H1 (cell line): ENCODE results near the gene UGGT2. TPM values are rescaled to one million over a fixed set of nuclear protein-coding genes. Genes with fewer than 3 reads are reported as not detected.

Experiments
- CTCF ChIA-PET: fragments of 300-600 bp; sonication (Branson Sonifier 250); formaldehyde crosslinking; loops from one replicate; lab custom pipeline; 2021; ENCODE audit not compliant: partially characterized antibody; lab: Charles Lee
- POLR2A ChIA-PET: fragments of 300-600 bp; sonication (Branson Sonifier 250); formaldehyde crosslinking; loops from one replicate; lab custom pipeline; 2021; ENCODE audit warnings: inconsistent platforms; ENCODE audit not compliant: partially characterized antibody; lab: Charles Lee
- DNase-seq, 2 experiments: peaks; one replicate each; pipeline versions ENCODE4 v3.0.0 to v3.0.0-alpha.2; 2010 to 2022; ENCODE audit warnings: low spot score in 2 of 2, low read depth in 1 of 2, mixed read lengths in 1 of 2
- FAIRE-seq: peaks from 2 replicates; lab custom pipeline; 2011; peaks lifted over from hg19 to GRCh38; lab: Jason Lieb, UNC
- H2AFZ ChIP-seq: 2 replicates; pipeline ENCODE4 v1.8.1; 2012; ENCODE audit warnings: low read length, inconsistent platforms
- H2AK5ac ChIP-seq: 2 replicates; pipeline ENCODE4 v1.6.1; 2013; ENCODE audit warnings: low read depth, low read length
- H2BK120ac ChIP-seq: replicated peaks from 2 replicates; pipeline ENCODE3; 2013; ENCODE audit warnings: low read depth, low read length, inconsistent platforms
- H2BK12ac ChIP-seq: 2 replicates; pipeline ENCODE4 v1.6.1; 2013; ENCODE audit warnings: low read depth, low read length
- H2BK15ac ChIP-seq: 2 replicates; pipeline ENCODE4 v1.6.1; 2013; ENCODE audit warnings: low read length
- H2BK20ac ChIP-seq: 2 replicates; pipeline ENCODE4 v1.6.1; 2013; ENCODE audit warnings: low read length
- H2BK5ac ChIP-seq: 2 replicates; pipeline ENCODE4 v1.6.1; 2013; ENCODE audit warnings: low read depth, low read length
- H3K14ac ChIP-seq: 2 replicates; pipeline ENCODE4 v1.6.1; 2013; ENCODE audit warnings: inconsistent platforms; ENCODE audit not compliant: insufficient read length
- H3K18ac ChIP-seq: 2 replicates; pipeline ENCODE4 v1.6.1; 2013; ENCODE audit warnings: low read length; ENCODE audit errors: extremely low read depth
- H3K23ac ChIP-seq: 2 replicates; pipeline ENCODE4 v1.6.1; 2013; ENCODE audit warnings: inconsistent platforms; ENCODE audit not compliant: insufficient read length
- H3K23me2 ChIP-seq: 2 replicates; pipeline ENCODE4 v1.6.1; 2013; ENCODE audit warnings: low read depth, low read length
- H3K27ac ChIP-seq: 2 replicates; pipeline ENCODE4 v1.6.1; 2011; ENCODE audit warnings: low read depth, low read length, inconsistent platforms
- H3K27me3 ChIP-seq, 4 experiments: replicated peaks in 1 of 4; 1 replicate in 1 of 4; 2 replicates in 3 of 4; pipeline versions ENCODE4 v1.6.1 to v1.8.1; 2011 to 2013; ENCODE audit warnings: low read length in 3 of 4, mild to moderate bottlenecking in 3 of 4, inconsistent platforms in 2 of 4, mixed read lengths in 2 of 4, moderate library complexity in 1 of 4; ENCODE audit not compliant: control insufficient read depth in 3 of 4, insufficient read depth in 3 of 4; ENCODE audit errors: extremely low read depth in 1 of 4
- H3K36me3 ChIP-seq, 4 experiments: 2 replicates each; pipeline versions ENCODE4 v1.6.1 to v1.8.1; 2011 to 2013; ENCODE audit warnings: mild to moderate bottlenecking in 4 of 4, low read length in 3 of 4, moderate library complexity in 2 of 4, control low read depth in 1 of 4, inconsistent platforms in 1 of 4; ENCODE audit not compliant: insufficient read depth in 4 of 4, control insufficient read depth in 2 of 4
- H3K4ac ChIP-seq: replicated peaks from 2 replicates; pipeline ENCODE3; 2013; ENCODE audit warnings: low read length, low read depth, mixed read lengths, inconsistent platforms; ENCODE audit not compliant: insufficient read length
- H3K4me1 ChIP-seq, 4 experiments: replicated peaks in 1 of 4; 1 replicate in 1 of 4; 2 replicates in 3 of 4; pipeline versions ENCODE4 v1.6.1 to v1.8.1; 2011 to 2013; ENCODE audit warnings: low read length in 3 of 4, inconsistent platforms in 2 of 4, mixed read lengths in 1 of 4; ENCODE audit not compliant: insufficient read depth in 4 of 4, control insufficient read depth in 3 of 4
- H3K4me2 ChIP-seq, 2 experiments: 2 replicates each; pipeline versions ENCODE4 v1.6.1 to v1.8.1; 2011 to 2013; ENCODE audit warnings: low read depth in 2 of 2, low read length in 2 of 2, control low read depth in 1 of 2, inconsistent platforms in 1 of 2, mild to moderate bottlenecking in 1 of 2; ENCODE audit not compliant: insufficient read depth in 1 of 2
- H3K4me3 ChIP-seq, 4 experiments: fragments of 200-600, 300-600 bp in 1 of 4; sonication (generic), shearing (Covaris generic), sonication (Bioruptor Twin) in 1 of 4; 2 replicates each; pipeline versions ENCODE4 v1.5.1 to v1.8.1; 2011 to 2016; ENCODE audit warnings: low read length in 4 of 4, low read depth in 3 of 4, control low read depth in 2 of 4, inconsistent platforms in 2 of 4, mild to moderate bottlenecking in 2 of 4, mixed read lengths in 1 of 4, moderate library complexity in 1 of 4; ENCODE audit not compliant: insufficient read depth in 2 of 4; ENCODE audit errors: extremely low read depth in 1 of 4
- H3K56ac ChIP-seq: replicated peaks from 2 replicates; pipeline ENCODE3; 2013; ENCODE audit warnings: low read depth, mild to moderate bottlenecking, mixed read lengths, low read length, inconsistent platforms; ENCODE audit not compliant: insufficient read length
- H3K79me1 ChIP-seq: 2 replicates; pipeline ENCODE4 v1.6.1; 2013; ENCODE audit warnings: low read depth, low read length, control low read depth
- H3K79me2 ChIP-seq, 2 experiments: 2 replicates each; pipeline versions ENCODE4 v1.6.1 to v1.8.1; 2012 to 2013; ENCODE audit warnings: low read length in 2 of 2, mild to moderate bottlenecking in 2 of 2, inconsistent platforms in 1 of 2; ENCODE audit not compliant: insufficient read depth in 2 of 2, control insufficient read depth in 1 of 2
- H3K9ac ChIP-seq, 4 experiments: replicated peaks in 1 of 4; 1 replicate in 1 of 4; 2 replicates in 3 of 4; pipeline versions ENCODE4 v1.6.1 to v1.8.1; 2011 to 2013; ENCODE audit warnings: low read depth in 3 of 4, low read length in 3 of 4, control low read depth in 2 of 4, mild to moderate bottlenecking in 2 of 4, moderate library complexity in 2 of 4, inconsistent platforms in 1 of 4; ENCODE audit errors: extremely low read depth in 1 of 4
- H3K9me3 ChIP-seq, 2 experiments: 2 replicates each; pipeline versions ENCODE4 v1.6.1 to v1.8.1; 2012 to 2013; ENCODE audit warnings: mild to moderate bottlenecking in 2 of 2, moderate library complexity in 2 of 2, control low read depth in 1 of 2, inconsistent platforms in 1 of 2, low read depth in 1 of 2, low read length in 1 of 2, mixed read lengths in 1 of 2; ENCODE audit not compliant: insufficient read depth in 2 of 2
- H4K20me1 ChIP-seq, 2 experiments: replicated peaks in 1 of 2; 2 replicates each; pipeline versions ENCODE3 to v1.8.1; 2011 to 2013; ENCODE audit warnings: inconsistent platforms in 2 of 2, low read length in 2 of 2, mild to moderate bottlenecking in 1 of 2; ENCODE audit not compliant: insufficient read depth in 2 of 2, control insufficient read depth in 1 of 2
- H4K5ac ChIP-seq: 2 replicates; pipeline ENCODE4 v1.6.1; 2013; ENCODE audit warnings: low read length, low read depth, mixed read lengths, inconsistent platforms; ENCODE audit not compliant: insufficient read length
- H4K8ac ChIP-seq: 2 replicates; pipeline ENCODE4 v1.8.0; 2013; ENCODE audit warnings: mild to moderate bottlenecking, moderate library complexity, low read length, inconsistent platforms; ENCODE audit not compliant: insufficient read depth; ENCODE audit errors: extremely low read depth
- H4K91ac ChIP-seq: replicated peaks from 2 replicates; pipeline ENCODE3; 2013; ENCODE audit warnings: low read length, mixed read lengths, inconsistent platforms; ENCODE audit not compliant: insufficient read length
- ASH2L ChIP-seq: fragments of 200-600, 300-600 bp; sonication (generic); IDR thresholded peaks from one replicate; pipeline ENCODE4 v1.7.1; 2017; ENCODE audit warnings: low read length
- ATF2 ChIP-seq: IDR thresholded peaks from 2 replicates; pipeline ENCODE4 v1.6.1; 2012; ENCODE audit warnings: low read length, inconsistent platforms
- BRCA1 ChIP-seq: IDR thresholded peaks from 2 replicates; pipeline ENCODE4 v1.6.1; 2012; ENCODE audit warnings: low read depth, low read length, improper control_type of control experiment
- CBX5 ChIP-seq: fragments of 300-800, 300-1000 bp; sonication (generic); IDR thresholded peaks from 2 replicates; pipeline ENCODE4 v1.7.1; 2016; ENCODE audit warnings: antibody characterized with exemption, low read length, low read depth
- CREB1 ChIP-seq: IDR thresholded peaks from 2 replicates; pipeline ENCODE4 v1.6.1; 2012; ENCODE audit warnings: inconsistent platforms
- JUN ChIP-seq: IDR thresholded peaks from 2 replicates; pipeline ENCODE4 v1.6.1; 2011; ENCODE audit warnings: low read depth, mild to moderate bottlenecking, improper control_type of control experiment, low read length
- KDM1A ChIP-seq: fragments of 200-600, 300-600 bp; sonication (generic); IDR thresholded peaks from 2 replicates; pipeline ENCODE4 v1.7.1; 2016; ENCODE audit warnings: mild to moderate bottlenecking, low read length, borderline replicate concordance
- MAFK ChIP-seq: IDR thresholded peaks from 2 replicates; pipeline ENCODE4 v1.6.1; 2012; ENCODE audit warnings: low read depth, mild to moderate bottlenecking, improper control_type of control experiment, low read length
- NRF1 ChIP-seq: IDR thresholded peaks from 2 replicates; pipeline ENCODE4 v1.6.1; 2011; ENCODE audit warnings: mild to moderate bottlenecking, low read depth, low read length, improper control_type of control experiment
- POLR2AphosphoS5 ChIP-seq: IDR thresholded peaks from 2 replicates; pipeline ENCODE4 v1.6.1; 2011; ENCODE audit warnings: low read depth, low read length
- ZNF274 ChIP-seq: IDR thresholded peaks from 2 replicates; pipeline ENCODE4 v1.7.0; 2012; ENCODE audit warnings: low read length, borderline replicate concordance; ENCODE audit errors: extremely low read depth
- WGBS, 2 experiments: shearing (Covaris generic) in 1 of 2; methylation state at CpG; one replicate each; pipeline versions ENCODE4 v1.1.6 to v1.1.7; 2013 to 2015; ENCODE audit warnings: low lambda C conversion rate in 2 of 2, mixed read lengths in 2 of 2, inconsistent platforms in 1 of 2, low coverage in 1 of 2, missing lambda C conversion rate in 1 of 2; ENCODE audit not compliant: insufficient replicate concordance in 2 of 2, insufficient coverage in 1 of 2, insufficient read length in 1 of 2; ENCODE audit errors: extremely low coverage in 1 of 2, missing lambda C conversion rate in 1 of 2; 5-methylcytosine and 5-hydroxymethylcytosine counted together
- polyA plus RNA-seq, 7 experiments: library from polyadenylated mRNA; depleted of rRNA in 3 of 7; stranded (reverse) in 5 of 7; unstranded in 2 of 7; fragments of >200 nt in 5 of 7; fragments of 200-250 nt in 2 of 7; gene quantifications; 1 replicate in 5 of 7; 2 replicates in 1 of 7; 4 replicates in 1 of 7; pipeline versions ENCODE4 v1.2.1 to v1.2.3, GENCODE V29; 2011 to 2013; ENCODE audit warnings: missing spikeins in 2 of 7, mixed read lengths in 2 of 7
- total RNA-seq: library from RNA; stranded (reverse); fragmentation: NEBNext Ultra II Directional; extraction: Animal tissue kit (Norgen Biotek cat#: 25700); gene quantifications from 2 replicates; pipeline ENCODE4 v1.2.1, GENCODE V29; 2021

UGGT2 gene
- total and polyA plus RNA-seq, 2 of the 8 experiments (the other 6 are each of a cell fraction or from before 2014, with no cell fraction given): 5.9 to 25.1 TPM

GRCh38 chr13:95906999-95907398 lies 146.2 kb downstream of the UGGT2 start:
- Histone ChIP-seq H3K18ac (no peak overlapping the region), H2BK120ac (no peak overlapping the region), H3K27ac (no peak overlapping the region), H3K56ac (no peak overlapping the region), H2AK5ac (no peak overlapping the region), H3K4me1 (no peaks in the 10 kb centered on the region), H2BK12ac (no peak overlapping the region), H4K20me1 (no peaks in the 10 kb centered on the region), H3K27me3 (no peaks in the 10 kb centered on the region), H3K79me1 (no peaks in the 10 kb centered on the region), H2BK5ac (no peak overlapping the region), H3K23me2 (no peaks in the 10 kb centered on the region), H4K5ac (no peak overlapping the region), H4K8ac (no peak overlapping the region), H3K4ac (no peak overlapping the region), H2AFZ (no peak overlapping the region), H3K9ac (no peak overlapping the region), H3K79me2 (no peaks in the 10 kb centered on the region), H2BK20ac (no peak overlapping the region), H3K4me2 (no peak overlapping the region), H4K91ac (no peak overlapping the region), H2BK15ac (no peak overlapping the region), H3K36me3 (peaks cover 0 to 12% (median 2%) of the 10 kb centered on the region in 4 experiments; a peak in 3 of 8 replicates), H3K4me3 (no peak overlapping the region), H3K23ac (no peak overlapping the region), H3K9me3 (peaks cover 0 to 7% of the 10 kb centered on the region in 2 experiments; a peak in 1 of 4 replicates), H3K14ac (no peak overlapping the region)
- no peak for FAIRE-seq
- ChIA-PET POLR2A (no interaction called here), CTCF (interaction anchor here (0.6 to 1.0 kb wide), 3 partner anchors 38 to 76 kb away, joined by 3 read pairs; no protein-coding TSS in a partner anchor)
- DNase-seq: no peak
- 95% methylated on average over 12 of the region's 12 CpGs; no CpG with 5 or more reads in 1 of the 2 experiments for WGBS, 2 experiments
- TF ChIP-seq ATF2: no peak
- no peak for TF ChIP-seq ASH2L
- no peak for TF ChIP-seq MAFK
- TF ChIP-seq NRF1: no peak
- no peak for TF ChIP-seq POLR2AphosphoS5
- TF ChIP-seq CREB1: no peak
- no peak for TF ChIP-seq BRCA1
- no peak for TF ChIP-seq CBX5
- TF ChIP-seq KDM1A: no peak
- TF ChIP-seq ZNF274: no peak
- TF ChIP-seq JUN: no peak
